Activated CD4-positive, alpha-beta T cell treated with anti-CD3 and anti-CD28 coated beads for 1 hour (primary cell): Measurements from ENCODE around the gene GLYATL2.
A peak's percentile ranks its signal among the peaks of the same experiment; 100 is the strongest.

Experiments
- DNase-seq: peaks from one replicate; pipeline ENCODE4 v3.0.0-alpha.2; 2020

GLYATL2 gene

DNA sequence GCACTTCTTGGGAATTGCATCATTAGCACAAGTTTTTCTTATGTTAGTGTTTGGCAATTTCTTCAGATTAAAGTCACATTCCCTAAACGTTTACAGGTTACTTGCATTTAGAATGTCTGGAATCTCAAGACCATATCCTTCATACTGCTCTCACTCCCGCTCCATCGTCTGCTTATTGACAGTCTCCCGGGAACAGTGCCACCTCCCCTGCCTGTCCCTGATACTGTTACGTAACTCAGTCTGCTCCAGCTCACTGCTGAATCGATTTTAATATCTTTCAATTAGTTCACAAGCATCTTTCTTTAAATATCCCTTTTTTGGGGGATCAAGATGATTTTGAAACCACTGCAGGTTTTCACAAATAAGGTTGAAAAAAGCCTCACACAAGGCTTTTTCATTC lies 48.2 kb downstream of the GLYATL2 start:
- no peak for DNase-seq

DNA sequence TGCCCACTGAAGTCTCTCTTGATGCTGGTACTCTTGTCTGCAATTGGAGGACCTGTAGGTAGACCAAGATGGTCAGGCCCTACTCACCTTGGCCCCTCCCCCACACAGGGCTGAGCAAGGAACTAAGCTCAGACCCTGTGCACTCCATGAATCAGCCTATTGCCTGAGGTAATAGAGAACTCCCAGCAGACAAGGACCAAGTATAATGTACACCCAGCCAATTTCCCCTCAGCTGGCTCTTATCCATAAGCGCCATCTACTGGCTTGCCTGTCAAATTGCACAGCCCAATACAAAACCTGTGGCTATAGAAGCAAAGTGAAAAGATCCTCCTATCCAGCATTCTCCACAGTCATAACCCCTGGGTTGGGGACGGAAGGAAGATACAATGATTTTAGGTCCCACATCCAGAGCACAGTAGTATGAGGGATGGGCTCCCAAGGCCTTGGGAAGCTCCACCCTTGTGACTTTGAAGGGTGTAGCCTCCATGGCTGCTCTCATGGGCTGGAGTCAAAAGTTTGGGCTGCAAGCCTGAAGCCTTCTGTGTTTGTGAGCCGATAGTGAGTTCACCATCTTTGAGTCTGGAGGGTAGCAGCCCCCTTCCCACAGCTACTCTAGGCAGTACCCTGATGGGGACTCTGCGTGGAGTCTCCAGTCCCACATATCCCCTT lies 56.0 kb downstream of the GLYATL2 start:
- peak; percentile 15 for DNase-seq

DNA sequence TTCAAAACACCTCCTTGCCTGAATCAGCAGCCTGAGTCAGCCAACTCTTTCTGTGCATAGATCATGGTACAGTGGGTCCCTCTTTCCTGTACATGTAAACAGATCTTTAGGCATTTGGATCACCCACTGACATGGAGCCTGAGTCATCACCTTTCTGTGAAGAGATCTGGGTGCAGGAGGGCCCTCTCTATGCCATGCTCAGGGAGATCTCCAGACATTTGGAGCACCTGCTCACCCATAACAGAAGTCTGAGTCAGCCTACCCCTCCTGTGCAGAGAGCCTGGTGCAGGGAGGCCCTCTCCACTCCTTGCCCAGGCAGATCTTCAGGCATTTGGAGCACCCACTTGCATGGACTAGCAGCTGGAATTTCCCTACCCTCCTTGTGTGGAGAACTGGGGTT lies 56.6 kb downstream of the GLYATL2 start:
- no peak for DNase-seq

DNA sequence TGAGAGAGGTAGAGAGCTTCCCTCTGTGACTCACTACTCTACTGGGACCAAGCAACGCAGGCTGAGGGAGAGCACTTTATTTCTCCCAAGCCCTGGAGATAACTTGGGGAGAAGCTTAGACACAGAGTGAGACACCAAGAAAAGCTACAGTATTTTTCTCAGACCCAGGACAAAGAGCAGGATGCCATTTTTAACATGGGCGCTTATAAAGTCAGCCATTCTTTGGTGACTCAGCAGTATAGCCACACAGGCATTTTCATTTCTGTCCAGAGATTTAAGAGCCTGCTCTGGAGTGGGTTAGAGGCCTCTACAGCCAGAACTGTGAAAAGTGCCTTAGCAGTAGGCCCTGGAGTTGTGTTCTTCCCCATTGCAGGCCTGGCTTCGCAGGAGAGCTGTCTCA lies 57.8 kb downstream of the GLYATL2 start:
- no peak for DNase-seq

DNA sequence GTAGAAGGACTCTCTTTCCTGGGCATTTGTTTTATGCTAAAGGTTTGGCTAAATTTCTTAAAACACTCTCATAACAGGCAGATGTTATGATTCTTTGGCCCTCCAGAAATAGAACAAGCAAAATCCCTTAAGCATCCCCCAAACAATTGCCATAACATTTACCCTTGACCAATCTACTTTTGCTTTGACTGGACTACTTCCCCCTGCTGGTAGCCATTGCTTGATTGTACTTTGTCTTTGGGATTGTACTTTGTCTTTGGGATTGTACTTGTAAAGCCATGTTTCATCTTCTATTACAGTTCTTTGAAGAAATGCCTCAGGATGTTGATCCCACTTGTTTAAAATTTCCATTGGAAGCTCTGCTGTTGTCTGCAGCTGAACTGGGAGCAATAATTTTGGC lies 59.5 kb downstream of the GLYATL2 start:
- DNase-seq: no peak
